IMR-90 (cell line): ENCODE data around the gene ZMIZ1. TPM values are rescaled to one million over a fixed set of nuclear protein-coding genes. Genes with fewer than 3 reads are reported as not detected.
A peak's percentile ranks its signal among the peaks of the same experiment; 100 is the strongest.

Experiments used
- ATAC-seq: fragments of 200-7000 bp; cut with Tn5 transposase; 2 replicates; pipeline ENCODE4 v1.9.1; 2020; ENCODE audit warnings: low read depth, mild to moderate bottlenecking, moderate library complexity
- BruUV-seq: library from RNA; stranded (reverse); fragments of 400-500 nt; replicated peaks from 2 replicates; lab custom pipeline; 2021; lab: Mats Ljungman, UMichigan
- CTCF ChIA-PET: fragments of 300-600 bp; formaldehyde crosslinking; extraction: SDS; loops from one replicate; lab custom pipeline; 2021; ENCODE audit warnings: antibody characterized with exemption; lab: Yijun Ruan, JAX
- POLR2A ChIA-PET: fragments of 300-600 bp; sonication (Branson Sonifier 250); formaldehyde crosslinking; loops from one replicate; lab custom pipeline; 2022; ENCODE audit warnings: antibody characterized with exemption; ENCODE audit not compliant: unreplicated experiment; lab: Charles Lee
- DNase-seq: peaks from one replicate; pipeline ENCODE4 v3.0.0; 2013
- H2AFZ ChIP-seq: replicated peaks from 2 replicates; pipeline ENCODE3; 2013; ENCODE audit warnings: low read length, mild to moderate bottlenecking; ENCODE audit not compliant: poor library complexity
- H2AK5ac ChIP-seq: 2 replicates; pipeline ENCODE4 v1.6.1; 2013; ENCODE audit warnings: low read depth, low read length, inconsistent platforms
- H2AK9ac ChIP-seq: replicated peaks from 2 replicates; pipeline ENCODE3; 2013; ENCODE audit warnings: mild to moderate bottlenecking, low read depth, low read length, moderate library complexity; ENCODE audit not compliant: poor library complexity
- H2BK120ac ChIP-seq: 2 replicates; pipeline ENCODE4 v1.6.1; 2013; ENCODE audit warnings: low read depth, low read length, inconsistent platforms
- H2BK15ac ChIP-seq: 3 replicates; pipeline ENCODE4 v1.6.1; 2013; ENCODE audit warnings: low read depth, low read length, inconsistent platforms
- H2BK20ac ChIP-seq: 2 replicates; pipeline ENCODE4 v1.6.1; 2013; ENCODE audit warnings: low read depth, mild to moderate bottlenecking, inconsistent platforms, low read length, moderate library complexity
- H2BK5ac ChIP-seq: 2 replicates; pipeline ENCODE4 v1.6.1; 2013; ENCODE audit warnings: mild to moderate bottlenecking, low read depth, low read length, inconsistent platforms; ENCODE audit not compliant: poor library complexity, severe bottlenecking
- H3K14ac ChIP-seq: replicated peaks from 2 replicates; pipeline ENCODE4 v1.6.1; 2013; ENCODE audit warnings: low read depth, low read length, inconsistent platforms
- H3K18ac ChIP-seq: 2 replicates; pipeline ENCODE4 v1.6.1; 2013; ENCODE audit warnings: low read depth, low read length, control low read depth
- H3K23ac ChIP-seq: 2 replicates; pipeline ENCODE4 v1.6.1; 2013; ENCODE audit warnings: low read depth, low read length, inconsistent platforms
- H3K27ac ChIP-seq: 2 replicates; pipeline ENCODE4 v1.5.1; 2013; ENCODE audit warnings: mild to moderate bottlenecking, control low read depth, low read length; ENCODE audit not compliant: insufficient read depth
- H3K27me3 ChIP-seq: 2 replicates; pipeline ENCODE4 v1.6.1; 2013; ENCODE audit warnings: low read length; ENCODE audit not compliant: control insufficient read depth, insufficient read depth
- H3K36me3 ChIP-seq: 2 replicates; pipeline ENCODE4 v1.6.1; 2013; ENCODE audit warnings: low read length, mixed read lengths; ENCODE audit not compliant: control insufficient read depth, insufficient read depth
- H3K4ac ChIP-seq: 2 replicates; pipeline ENCODE4 v1.6.1; 2013; ENCODE audit warnings: low read depth, low read length, inconsistent platforms
- H3K4me1 ChIP-seq: 2 replicates; pipeline ENCODE4 v1.6.1; 2013; ENCODE audit warnings: low read length, mixed read lengths; ENCODE audit not compliant: control insufficient read depth, insufficient read depth
- H3K4me2 ChIP-seq: 2 replicates; pipeline ENCODE4 v1.6.1; 2013; ENCODE audit warnings: low read depth, mild to moderate bottlenecking, control low read depth, low read length, moderate library complexity
- H3K4me3 ChIP-seq: 2 replicates; pipeline ENCODE4 v1.5.1; 2013; ENCODE audit warnings: low read depth, mild to moderate bottlenecking, control low read depth, low read length, moderate library complexity; ENCODE audit not compliant: insufficient read depth
- H3K56ac ChIP-seq: 2 replicates; pipeline ENCODE4 v1.6.1; 2013; ENCODE audit warnings: low read length, inconsistent platforms; ENCODE audit not compliant: insufficient read depth; ENCODE audit errors: extremely low read depth
- H3K79me1 ChIP-seq, 2 experiments: 2 replicates each; pipeline ENCODE4 v1.6.1; 2013; ENCODE audit warnings: low read length in 2 of 2, inconsistent platforms in 1 of 2, low read depth in 1 of 2
- H3K9ac ChIP-seq: 2 replicates; pipeline ENCODE4 v1.6.1; 2013; ENCODE audit warnings: low read depth, low read length, control low read depth
- H3K9me1 ChIP-seq: 2 replicates; pipeline ENCODE4 v1.6.1; 2013; ENCODE audit warnings: low read length, inconsistent platforms; ENCODE audit not compliant: insufficient read depth
- H3K9me3 ChIP-seq: 2 replicates; pipeline ENCODE4 v1.6.1; 2013; ENCODE audit warnings: low read length; ENCODE audit not compliant: control insufficient read depth, insufficient read depth
- H4K20me1 ChIP-seq: 2 replicates; pipeline ENCODE4 v1.6.1; 2013; ENCODE audit warnings: low read length, inconsistent platforms; ENCODE audit not compliant: insufficient read depth
- H4K5ac ChIP-seq: 2 replicates; pipeline ENCODE4 v1.6.1; 2013; ENCODE audit warnings: mild to moderate bottlenecking, low read depth, low read length, control low read depth
- H4K8ac ChIP-seq, 2 experiments: 2 replicates each; pipeline ENCODE4 v1.6.1; 2013; ENCODE audit warnings: low read depth in 2 of 2, low read length in 2 of 2, control low read depth in 1 of 2, inconsistent platforms in 1 of 2
- H4K91ac ChIP-seq: 2 replicates; pipeline ENCODE4 v1.6.1; 2013; ENCODE audit warnings: low read depth, low read length, inconsistent platforms; ENCODE audit not compliant: insufficient read depth
- BHLHE40 ChIP-seq: fragments of 150-350 bp; IDR thresholded peaks from 2 replicates; pipeline ENCODE4 v1.6.1; 2016; ENCODE audit warnings: mild to moderate bottlenecking, low read depth, low read length
- CEBPB ChIP-seq: IDR thresholded peaks from 2 replicates; pipeline ENCODE4 v1.6.1; 2012; ENCODE audit warnings: low read depth, low read length, improper control_type of control experiment
- CHD1 ChIP-seq: IDR thresholded peaks from 2 replicates; pipeline ENCODE4 v1.6.1; 2012; ENCODE audit warnings: low read depth, low read length, improper control_type of control experiment
- CTCF ChIP-seq: conservative IDR thresholded peaks from 2 replicates; pipeline ENCODE4 v1.5.1; 2012; ENCODE audit warnings: mild to moderate bottlenecking, low read depth, low read length, improper control_type of control experiment
- FOS ChIP-seq: fragments of 150-350 bp; IDR thresholded peaks from 2 replicates; pipeline ENCODE4 v1.6.1; 2016; ENCODE audit warnings: low read depth, low read length
- MAFK ChIP-seq: IDR thresholded peaks from 2 replicates; pipeline ENCODE4 v1.6.1; 2012; ENCODE audit warnings: low read depth, low read length, improper control_type of control experiment
- MAZ ChIP-seq: IDR thresholded peaks from 2 replicates; pipeline ENCODE4 v1.6.1; 2012; ENCODE audit warnings: low read depth, mild to moderate bottlenecking, low read length, improper control_type of control experiment, moderate library complexity, borderline replicate concordance
- MXI1 ChIP-seq: IDR thresholded peaks from 2 replicates; pipeline ENCODE4 v1.6.1; 2012; ENCODE audit warnings: low read depth, mild to moderate bottlenecking, low read length, moderate library complexity, borderline replicate concordance
- NFE2L2 ChIP-seq: fragments of 150-350 bp; IDR thresholded peaks from 2 replicates; pipeline ENCODE4 v1.6.1; 2016; ENCODE audit warnings: low read depth, mild to moderate bottlenecking, low read length
- POLR2A ChIP-seq: IDR thresholded peaks from 2 replicates; pipeline ENCODE4 v1.6.1; 2012; ENCODE audit warnings: mild to moderate bottlenecking, low read depth, low read length
- RAD21 ChIP-seq: IDR thresholded peaks from 2 replicates; pipeline ENCODE4 v1.6.1; 2012; ENCODE audit warnings: low read length, improper control_type of control experiment
- RCOR1 ChIP-seq: IDR thresholded peaks from 2 replicates; pipeline ENCODE4 v1.6.1; 2012; ENCODE audit warnings: mild to moderate bottlenecking, low read length, improper control_type of control experiment; ENCODE audit not compliant: insufficient replicate concordance
- RFX5 ChIP-seq: IDR thresholded peaks from 2 replicates; pipeline ENCODE4 v1.8.0; 2012; ENCODE audit warnings: low read depth, mild to moderate bottlenecking, low read length, moderate library complexity
- SMC3 ChIP-seq: fragments of 150-350 bp; IDR thresholded peaks from 2 replicates; pipeline ENCODE4 v1.6.1; 2016; ENCODE audit warnings: low read depth, mild to moderate bottlenecking, antibody characterized with exemption, low read length, moderate library complexity
- USF2 ChIP-seq: fragments of 150-350 bp; IDR thresholded peaks from 2 replicates; pipeline ENCODE4 v1.6.1; 2017; ENCODE audit warnings: mild to moderate bottlenecking, antibody characterized with exemption, low read length, low read depth
- WGBS, 2 experiments: methylation state at CpG; one replicate each; pipeline versions ENCODE4 v1.1.5 to v1.1.7; 2013; ENCODE audit warnings: missing lambda C conversion rate in 2 of 2; ENCODE audit not compliant: insufficient read length in 1 of 2; ENCODE audit errors: extremely low coverage in 2 of 2; 5-methylcytosine and 5-hydroxymethylcytosine counted together
- dilution Hi-C: fragments of 300-500 bp; cut with HindIII; formaldehyde crosslinking; loops from one replicate; pipeline ENCODE4 v1.14.3; 2018; ENCODE audit warnings: low sequenced_read_pairs; ENCODE audit not compliant: unreplicated experiment
- in situ Hi-C: fragments of 300-500 bp; cut with MboI; formaldehyde crosslinking; loops from 3 replicates; pipeline ENCODE4 v1.14.3; 2019; ENCODE audit warnings: low sequenced_read_pairs, inconsistent platforms, mixed read lengths
- intact Hi-C: fragments of 100-400 bp; cut with micrococcal nuclease; formaldehyde crosslinking; loops from 2 replicates; pipeline ENCODE4 v1.10.0; 2022
- polyA plus RNA-seq, 3 experiments: library from polyadenylated mRNA; depleted of rRNA; stranded (reverse); fragments of >200 nt; gene quantifications; 2 replicates each; pipeline ENCODE4 v1.2.3, GENCODE V29; 2012; ENCODE audit warnings: low replicate concordance in 1 of 3
- total RNA-seq: library from RNA; depleted of rRNA; stranded (reverse); fragments of >200 nt; gene quantifications from 2 replicates; pipeline ENCODE4 v1.2.3, GENCODE V29; 2012

Gene ZMIZ1
- total and polyA plus RNA-seq, 2 of the 4 experiments (the other 2 are of a cell fraction) = 6.6 to 48.7 TPM

DNA sequence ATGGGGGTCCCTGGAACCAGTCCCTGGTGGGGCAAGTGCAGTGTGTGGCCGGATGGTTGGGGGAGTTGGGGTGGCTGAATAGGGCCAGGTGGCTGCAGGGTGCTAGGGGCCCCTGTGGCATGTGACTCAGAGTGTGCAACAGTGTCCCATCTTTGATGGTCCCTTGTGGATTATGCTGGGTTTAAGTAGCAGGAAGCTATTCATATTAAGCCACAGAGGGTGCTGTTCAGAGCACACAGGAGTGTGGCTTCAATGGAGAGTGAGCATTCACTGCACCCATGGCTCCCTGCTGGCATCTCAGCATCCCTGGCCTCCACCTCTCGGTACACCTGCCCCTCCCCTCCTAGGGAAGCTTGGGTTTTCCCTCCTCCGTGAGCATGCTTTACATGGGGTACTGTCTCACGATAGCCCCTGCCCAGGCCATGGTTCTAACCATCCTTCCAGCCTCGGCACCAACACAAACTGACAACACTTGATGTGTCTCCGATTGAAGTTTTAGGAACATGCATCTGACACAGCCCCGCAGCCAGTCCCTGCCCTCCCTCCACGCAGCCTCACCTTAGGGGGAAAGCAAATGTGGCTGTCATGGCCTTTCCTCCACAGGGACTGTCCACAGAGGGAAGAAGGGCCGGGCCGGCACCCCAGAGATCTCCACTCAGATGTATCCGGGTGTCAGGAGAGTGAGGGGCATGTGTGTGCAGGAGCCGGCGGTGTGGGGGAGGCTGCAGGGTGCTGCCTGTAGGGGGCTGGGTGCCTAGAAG is 248.1 kb downstream of the ZMIZ1 start:
- Histone ChIP-seq H3K79me1 (peaks cover 3 to 25% of the 10 kb centered on the region in 2 experiments; a peak in 2 of 4 replicates), H3K4ac (peak overlapping the region; percentile 92), H3K36me3 (peaks cover 32% of the 10 kb centered on the region), H3K27ac (peak overlapping the region; percentile 72), H3K9me3 (no peaks in the 10 kb centered on the region), H4K20me1 (no peaks in the 10 kb centered on the region), H3K27me3 (no peaks in the 10 kb centered on the region), H3K4me1 (peaks cover 30% of the 10 kb centered on the region), H3K18ac (peak overlapping the region; percentile 43), H2BK15ac (peak overlapping the region; percentile 93; the same call in 1 of the 3 replicates), H4K91ac (peak overlapping the region; percentile 93), H2AK5ac (peak overlapping the region; percentile 65), H3K56ac (no peak overlapping the region), H4K5ac (peak overlapping the region; percentile 5; the same call in 1 of the 2 replicates), H3K9me1 (peaks cover 34% of the 10 kb centered on the region), H3K9ac (peak overlapping the region; percentile 12; the same call in 1 of the 2 replicates), H2BK20ac (peak overlapping the region; percentile 83), H2BK120ac (peak overlapping the region; percentile 95), H2AK9ac (peak overlapping the region; percentile 98), H2AFZ (peak overlapping the region; percentile 61), H4K8ac (peak overlapping the region in 1 of 2 experiments; percentile 97; a peak in 3 of 4 replicates), H3K14ac (peak overlapping the region; percentile 85), H3K4me2 (no peak overlapping the region; the same call in 1 of the 2 replicates), H3K4me3 (no peak overlapping the region), H3K23ac (peak overlapping the region; percentile 87), H2BK5ac (peak overlapping the region; percentile 88)
- WGBS, 2 experiments = 30% methylated on average over 2 of the region's 13 CpGs; no CpG with 5 or more reads in 1 of the 2 experiments
- intact Hi-C loops (no loop called here), dilution Hi-C loops (no loop called here), in situ Hi-C loops (no loop called here)
- CTCF ChIA-PET = no interaction called here
- ATAC-seq (peak; percentile 5), DNase-seq (peak; percentile 29)
- POLR2A ChIA-PET = no interaction called here
- no TSS peak for BruUV-seq
- TF ChIP-seq MAZ (no peak), RCOR1 (no peak), RAD21 (no peak), RFX5 (no peak), SMC3 (no peak), FOS (no peak), NFE2L2 (no peak), CHD1 (no peak), CTCF (no peak), BHLHE40 (no peak), CEBPB (no peak), USF2 (no peak), MXI1 (no peak), POLR2A (no peak), MAFK (no peak)
